Ovary (tissue), 3 donors: ENCODE results near the gene LGR6.

Experiments
- CTCF ChIP-seq, 3 donors: fragments of 450-650 bp in 2 of 3; fragments of 200-600 bp in 1 of 3; IDR thresholded peaks; one replicate each; pipeline versions ENCODE4 v1.5.1 to v1.8.0; 2016 to 2022; ENCODE audit warnings: antibody characterized with exemption in 3 of 3, mild to moderate bottlenecking in 1 of 3
- POLR2A ChIP-seq: fragments of 450-650 bp; IDR thresholded peaks from one replicate; pipeline ENCODE4 v1.6.1; 2017; ENCODE audit warnings: antibody characterized with exemption, mild to moderate bottlenecking, moderate library complexity
- donor health status: DM: no; HTN: no; CAD: no.

- TF ChIP-seq CTCF (IDR thresholded peaks at IDR 0.05), result no peak
- TF ChIP-seq POLR2A, result no peak
Measured at GRCh38 chr1:202203238-202204039, 9.8 kb downstream of the LGR6 start.
